ENCODE data around the gene UBE2S. TPM values are rescaled to one million over a fixed set of nuclear protein-coding genes. Genes with fewer than 3 reads are reported as not detected.

The UBE2S gene
- total RNA-seq, 1 experiment from 2014 or later: 393 TPM

- no peaks in the 10 kb centered on the region for H3K79me2 ChIP-seq (ENCODE audit: insufficient read depth, low read length)
- H2BK120ac ChIP-seq (ENCODE audit: low read depth, low read length, poor library complexity, severe bottlenecking): no peak overlapping the region
- H3K23me2 ChIP-seq (ENCODE audit: insufficient read length, low read depth, low read length, poor library complexity, severe bottlenecking): peaks cover 10% of the 10 kb centered on the region
- peaks cover 78% of the 10 kb centered on the region for H3K27me3 Mint-ChIP-seq (ENCODE audit: low read depth)
- H2BK20ac ChIP-seq (ENCODE audit: low read depth, low read length, poor library complexity, severe bottlenecking): no peak overlapping the region
- whole genome bisulfite sequencing (ENCODE audit: extremely low coverage, insufficient read length, low lambda C conversion rate): no CpG with 5 or more reads among the region's 59 CpGs
- no peak overlapping the region for H3K23ac ChIP-seq (ENCODE audit: insufficient read length, low read depth, low read length)
- H2AK5ac ChIP-seq (ENCODE audit: insufficient read length, low read length): no peak overlapping the region
- H3K9me3 Mint-ChIP-seq: peaks cover 0 to 5% of the 10 kb centered on the region in 2 experiments; a peak in 2 of 5 replicates
- no peak overlapping the region for H3K27ac ChIP-seq (ENCODE audit: insufficient read length, low read depth, low read length)
- peak overlapping the region; percentile 76 for H3K4me2 ChIP-seq (ENCODE audit: insufficient read depth, insufficient read length, low read length)
- H3K56ac ChIP-seq (ENCODE audit: insufficient read length, low read depth, low read length): no peak overlapping the region
- peaks cover 0 to 6% (median 0%) of the 10 kb centered on the region in 3 experiments; a peak in 1 of 7 replicates for H3K36me3 Mint-ChIP-seq (ENCODE audit: insufficient read depth in 1 of 3, low read depth in 3 of 3)
- peak; percentile 91 for DNase-seq
- H3K4ac ChIP-seq (ENCODE audit: low read depth, low read length): no peak overlapping the region
- no peak overlapping the region for H2BK15ac ChIP-seq (ENCODE audit: low read depth, low read length)
- no peaks in the 10 kb centered on the region for H3K4me1 ChIP-seq (ENCODE audit: insufficient read depth, low read length)
- H3K18ac ChIP-seq (ENCODE audit: insufficient read length, low read depth, low read length): no peak overlapping the region
- H3K9me3 ChIP-seq (ENCODE audit: control insufficient read depth, low read depth, low read length): no peaks in the 10 kb centered on the region
- no peaks in the 10 kb centered on the region for H4K20me1 ChIP-seq (ENCODE audit: control insufficient read depth, insufficient read depth, insufficient read length)
- no peak overlapping the region for H3T11ph ChIP-seq (ENCODE audit: low read length)
- H3K79me1 ChIP-seq (ENCODE audit: insufficient read depth, low read depth, low read length, poor library complexity, severe bottlenecking): no peaks in the 10 kb centered on the region
- H4K8ac ChIP-seq (replicated peaks; ENCODE audit: insufficient read length, low read depth, low read length): no peak overlapping the region
- peak overlapping the region; percentile 71 to 89 for H3K4me3 Mint-ChIP-seq
- H3K9ac ChIP-seq (ENCODE audit: extremely low read depth, insufficient read length, low read length): no peak overlapping the region
- no peak overlapping the region for H2BK12ac ChIP-seq (ENCODE audit: insufficient read length, low read depth, low read length)
- H4K5ac ChIP-seq (ENCODE audit: insufficient read length, low read depth, low read length): no peak overlapping the region
- TF ChIP-seq CTCF (conservative IDR thresholded peaks at IDR 0.05): no peak
- no peak overlapping the region for H4K91ac ChIP-seq (ENCODE audit: insufficient read length, low read depth, low read length)
- H3K27ac Mint-ChIP-seq: peak overlapping the region in 1 of 3 experiments; percentile 63; a peak in 1 of 7 replicates
- no peak overlapping the region for H2AFZ ChIP-seq (ENCODE audit: low read length)
- no peak overlapping the region for H3K14ac ChIP-seq (ENCODE audit: insufficient read depth, low read length)
- peaks cover 5% of the 10 kb centered on the region for H3K27me3 ChIP-seq (ENCODE audit: insufficient read depth, low read length)
- H3K4me1 Mint-ChIP-seq: peaks cover 27 to 43% of the 10 kb centered on the region in 2 experiments
- no peak overlapping the region for H2BK5ac ChIP-seq (ENCODE audit: insufficient read length, low read length)
Observed at GRCh38 chr19:55369653-55370304, 37.8 kb downstream of the UBE2S start.
